IMR-90 (cell line): ENCODE measurements around the gene CTR9. TPM values are rescaled to one million over a fixed set of nuclear protein-coding genes. Genes with fewer than 3 reads are reported as not detected.
A peak's percentile ranks its signal among the peaks of the same experiment; 100 is the strongest.

ENCODE experiments used
- CHD1 ChIP-seq: IDR thresholded peaks from 2 replicates; pipeline ENCODE4 v1.6.1; 2012; ENCODE audit warnings: low read depth, low read length, improper control_type of control experiment
- ELK1 ChIP-seq: fragments of 150-350 bp; IDR thresholded peaks from 2 replicates; pipeline ENCODE4 v1.6.1; 2016; ENCODE audit warnings: low read depth, mild to moderate bottlenecking, low read length, moderate library complexity, borderline replicate concordance
- MAZ ChIP-seq: IDR thresholded peaks from 2 replicates; pipeline ENCODE4 v1.6.1; 2012; ENCODE audit warnings: low read depth, mild to moderate bottlenecking, low read length, improper control_type of control experiment, moderate library complexity, borderline replicate concordance
- NFE2L2 ChIP-seq: fragments of 150-350 bp; IDR thresholded peaks from 2 replicates; pipeline ENCODE4 v1.6.1; 2016; ENCODE audit warnings: low read depth, mild to moderate bottlenecking, low read length
- POLR2A ChIP-seq: IDR thresholded peaks from 2 replicates; pipeline ENCODE4 v1.6.1; 2012; ENCODE audit warnings: mild to moderate bottlenecking, low read depth, low read length
- RAD21 ChIP-seq: IDR thresholded peaks from 2 replicates; pipeline ENCODE4 v1.6.1; 2012; ENCODE audit warnings: low read length, improper control_type of control experiment
- polyA plus RNA-seq, 3 experiments: library from polyadenylated mRNA; depleted of rRNA; stranded (reverse); fragments of >200 nt; gene quantifications; 2 replicates each; pipeline ENCODE4 v1.2.3, GENCODE V29; 2012; ENCODE audit warnings: low replicate concordance in 1 of 3
- total RNA-seq: library from RNA; depleted of rRNA; stranded (reverse); fragments of >200 nt; gene quantifications from 2 replicates; pipeline ENCODE4 v1.2.3, GENCODE V29; 2012

CTR9 gene
- total and polyA plus RNA-seq, 2 of the 4 experiments (the other 2 are of a cell fraction), result 16.8 to 37.1 TPM

GRCh38 chr11:10778217-10778970, 27.3 kb downstream of the CTR9 start (continued):
- no peak for TF ChIP-seq ELK1
- no peak for TF ChIP-seq CHD1
- peak; percentile 74; the same call in 1 of the 2 replicates for TF ChIP-seq POLR2A
- no peak for TF ChIP-seq RAD21
- peak; percentile 70; the same call in 1 of the 2 replicates for TF ChIP-seq NFE2L2
- TF ChIP-seq MAZ, result no peak
